Activated T-cell treated with anti-CD3 and anti-CD28 coated beads, Interleukin-2, amount 50 U/mL, for 24 hours (primary cell): ENCODE results near the gene NUDT8.

Experiments
- DNase-seq: peaks from one replicate; pipeline ENCODE4 v3.0.0-alpha.2; 2020
- H3K27ac Mint-ChIP-seq: 2 replicates; pipeline ENCODE4 v1.8.0; 2020; ENCODE audit warnings: mild to moderate bottlenecking, mixed read lengths
- H3K27me3 Mint-ChIP-seq: 2 replicates; pipeline ENCODE4 v1.8.0; 2020; ENCODE audit warnings: mixed read lengths
- H3K36me3 Mint-ChIP-seq: 2 replicates; pipeline ENCODE4 v1.8.0; 2020; ENCODE audit warnings: low read depth, mixed read lengths
- H3K4me1 Mint-ChIP-seq: 2 replicates; pipeline ENCODE4 v1.8.0; 2020; ENCODE audit warnings: low read depth, mixed read lengths
- H3K4me3 Mint-ChIP-seq: 2 replicates; pipeline ENCODE4 v1.8.0; 2020; ENCODE audit warnings: mild to moderate bottlenecking, moderate library complexity, mixed read lengths
- H3K9me3 Mint-ChIP-seq: 2 replicates; pipeline ENCODE4 v1.8.0; 2020; ENCODE audit warnings: mixed read lengths

NUDT8 gene

GRCh38 chr11:67649634-67650510 lies 20.1 kb upstream of the NUDT8 start:
- Mint-ChIP-seq H3K9me3 (no peaks in the 10 kb centered on the region), H3K27me3 (peaks cover 4% of the 10 kb centered on the region), H3K27ac (peak overlapping the region; percentile 92), H3K4me1 (peaks cover 50% of the 10 kb centered on the region), H3K36me3 (no peaks in the 10 kb centered on the region), H3K4me3 (peak overlapping the region; percentile 82)
- DNase-seq: no peak

- no peak overlapping the region for H3K4me3 Mint-ChIP-seq
- H3K36me3 Mint-ChIP-seq: no peaks in the 10 kb centered on the region
- H3K9me3 Mint-ChIP-seq: peaks cover 2% of the 10 kb centered on the region
- no peak for DNase-seq
- H3K4me1 Mint-ChIP-seq: peaks cover 50% of the 10 kb centered on the region
- peaks cover 4% of the 10 kb centered on the region for H3K27me3 Mint-ChIP-seq
- H3K27ac Mint-ChIP-seq: no peak overlapping the region
These were observed 19.3 kb upstream of the NUDT8 start for GRCh38 chr11:67648796-67649613.

GRCh38 chr11:67648140-67648795 lies 18.5 kb upstream of the NUDT8 start:
- H3K27ac Mint-ChIP-seq: peak overlapping the region; percentile 29
- peaks cover 4% of the 10 kb centered on the region for H3K27me3 Mint-ChIP-seq
- peaks cover 50% of the 10 kb centered on the region for H3K4me1 Mint-ChIP-seq
- H3K4me3 Mint-ChIP-seq: no peak overlapping the region
- peaks cover 3% of the 10 kb centered on the region for H3K9me3 Mint-ChIP-seq
- DNase-seq: peak; percentile 64
- H3K36me3 Mint-ChIP-seq: no peaks in the 10 kb centered on the region

GRCh38 chr11:67647471-67647870 lies 17.7 kb upstream of the NUDT8 start:
- no peak overlapping the region for H3K27ac Mint-ChIP-seq
- H3K27me3 Mint-ChIP-seq: peaks cover 4% of the 10 kb centered on the region
- H3K9me3 Mint-ChIP-seq: peaks cover 3% of the 10 kb centered on the region
- no peaks in the 10 kb centered on the region for H3K36me3 Mint-ChIP-seq
- H3K4me1 Mint-ChIP-seq: peaks cover 50% of the 10 kb centered on the region
- no peak for DNase-seq
- no peak overlapping the region for H3K4me3 Mint-ChIP-seq

GRCh38 chr11:67646535-67647336 lies 17.0 kb upstream of the NUDT8 start:
- Mint-ChIP-seq H3K36me3 (no peaks in the 10 kb centered on the region), H3K27me3 (peaks cover 4% of the 10 kb centered on the region), H3K9me3 (peaks cover 3% of the 10 kb centered on the region), H3K4me1 (peaks cover 50% of the 10 kb centered on the region), H3K27ac (peak overlapping the region; percentile 72), H3K4me3 (no peak overlapping the region)
- DNase-seq: peak; percentile 58

GRCh38 chr11:67645521-67646461 lies 16.1 kb upstream of the NUDT8 start:
- peaks cover 48% of the 10 kb centered on the region for H3K4me1 Mint-ChIP-seq
- H3K9me3 Mint-ChIP-seq: peaks cover 3% of the 10 kb centered on the region
- H3K27me3 Mint-ChIP-seq: peaks cover 4% of the 10 kb centered on the region
- DNase-seq: no peak
- no peak overlapping the region for H3K4me3 Mint-ChIP-seq
- H3K27ac Mint-ChIP-seq: peak overlapping the region; percentile 72
- H3K36me3 Mint-ChIP-seq: no peaks in the 10 kb centered on the region

- Mint-ChIP-seq H3K27me3 (peaks cover 4% of the 10 kb centered on the region), H3K4me1 (peaks cover 41% of the 10 kb centered on the region), H3K9me3 (peaks cover 3% of the 10 kb centered on the region), H3K27ac (no peak overlapping the region), H3K4me3 (no peak overlapping the region), H3K36me3 (no peaks in the 10 kb centered on the region)
- DNase-seq: no peak
These were observed 15.0 kb upstream of the NUDT8 start for GRCh38 chr11:67644472-67645418.

GRCh38 chr11:67644042-67644441 lies 14.3 kb upstream of the NUDT8 start:
- Mint-ChIP-seq H3K36me3 (no peaks in the 10 kb centered on the region), H3K4me1 (peaks cover 34% of the 10 kb centered on the region)
- peak; percentile 24 for DNase-seq

GRCh38 chr11:67642173-67643120 lies 12.7 kb upstream of the NUDT8 start:
- peaks cover 20% of the 10 kb centered on the region for H3K4me1 Mint-ChIP-seq
- no peak for DNase-seq
- no peak overlapping the region for H3K27ac Mint-ChIP-seq
- no peak overlapping the region for H3K4me3 Mint-ChIP-seq
- H3K36me3 Mint-ChIP-seq: no peaks in the 10 kb centered on the region
- H3K27me3 Mint-ChIP-seq: peaks cover 4% of the 10 kb centered on the region
- peaks cover 3% of the 10 kb centered on the region for H3K9me3 Mint-ChIP-seq

More at GRCh38 chr11:67644042-67644441, 14.3 kb upstream of the NUDT8 start:
- H3K27me3 Mint-ChIP-seq: peaks cover 4% of the 10 kb centered on the region
- H3K27ac Mint-ChIP-seq: no peak overlapping the region
- peaks cover 3% of the 10 kb centered on the region for H3K9me3 Mint-ChIP-seq
- H3K4me3 Mint-ChIP-seq: no peak overlapping the region

- Mint-ChIP-seq H3K4me3 (no peak overlapping the region), H3K27ac (no peak overlapping the region), H3K9me3 (peaks cover 3% of the 10 kb centered on the region), H3K4me1 (peaks cover 12% of the 10 kb centered on the region), H3K36me3 (no peaks in the 10 kb centered on the region), H3K27me3 (peaks cover 3% of the 10 kb centered on the region)
- no peak for DNase-seq
These were observed 11.8 kb upstream of the NUDT8 start for GRCh38 chr11:67641338-67642172.
